IPS-18a (cell line): ENCODE data around the gene SND1.

Experiments
- H3K27ac ChIP-seq: one replicate; pipeline ENCODE4 v1.5.1; 2013; ENCODE audit warnings: low read length
- H3K27me3 ChIP-seq: one replicate; pipeline ENCODE4 v1.6.1; 2013; ENCODE audit warnings: mild to moderate bottlenecking, low read length; ENCODE audit not compliant: control insufficient read depth, insufficient read depth
- H3K36me3 ChIP-seq: one replicate; pipeline ENCODE4 v1.6.1; 2013; ENCODE audit warnings: low read depth, low read length; ENCODE audit not compliant: control insufficient read depth
- H3K4me1 ChIP-seq: one replicate; pipeline ENCODE4 v1.6.1; 2013; ENCODE audit warnings: low read depth, low read length; ENCODE audit not compliant: control insufficient read depth
- H3K4me3 ChIP-seq: one replicate; pipeline ENCODE4 v1.5.1; 2013; ENCODE audit warnings: low read length
- H3K9ac ChIP-seq: one replicate; pipeline ENCODE4 v1.6.1; 2013; ENCODE audit warnings: mild to moderate bottlenecking, low read length, moderate library complexity
- H3K9me3 ChIP-seq: one replicate; pipeline ENCODE4 v1.6.1; 2013; ENCODE audit warnings: low read depth, low read length; ENCODE audit not compliant: control insufficient read depth

SND1 gene

DNA sequence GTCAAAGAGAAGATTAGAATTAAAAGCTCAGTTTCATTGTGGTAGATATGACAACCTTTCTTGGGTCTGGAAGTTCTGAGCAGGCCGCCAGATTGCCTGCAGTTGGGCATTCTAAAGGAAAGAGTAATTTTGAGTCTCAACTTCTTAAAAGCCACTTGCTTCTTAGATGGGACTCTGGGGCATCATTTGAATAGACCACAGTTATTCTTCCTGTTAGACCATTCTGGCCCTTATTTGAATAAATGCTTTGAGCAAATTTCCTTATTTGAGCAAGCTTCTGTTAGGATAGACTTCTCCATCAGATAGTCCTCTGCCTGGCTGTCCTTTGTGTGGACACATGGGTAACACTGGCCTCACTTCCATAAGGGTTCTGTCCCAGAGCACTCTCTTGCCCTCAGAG is 40.2 kb downstream of the SND1 start:
- Histone ChIP-seq H3K27me3 (no peaks in the 10 kb centered on the region), H3K27ac (no peak overlapping the region), H3K9ac (no peak overlapping the region), H3K4me3 (no peak overlapping the region), H3K4me1 (no peaks in the 10 kb centered on the region), H3K36me3 (peaks cover 51% of the 10 kb centered on the region), H3K9me3 (no peaks in the 10 kb centered on the region)

DNA sequence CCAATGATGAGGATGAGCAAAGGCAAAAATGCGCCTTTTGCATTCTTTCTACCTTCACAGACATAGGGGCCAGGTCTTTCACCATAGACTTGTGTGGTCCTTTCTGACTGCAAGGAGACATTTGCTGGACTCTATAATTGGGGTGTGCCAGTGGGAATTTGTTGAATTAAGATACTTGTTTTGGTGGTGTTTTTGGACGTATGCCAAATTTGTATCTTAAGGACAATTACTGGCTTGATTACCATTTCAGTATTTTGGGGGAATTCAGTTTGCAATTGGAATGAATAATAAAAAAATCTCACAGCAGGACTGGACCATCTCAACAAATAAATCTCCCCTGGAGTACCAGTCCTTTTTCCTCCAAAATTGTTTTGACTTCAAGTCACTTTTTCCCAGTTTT is 47.9 kb downstream of the SND1 start:
- Histone ChIP-seq H3K27ac (no peak overlapping the region), H3K27me3 (no peaks in the 10 kb centered on the region), H3K9ac (no peak overlapping the region), H3K4me3 (no peak overlapping the region), H3K9me3 (no peaks in the 10 kb centered on the region), H3K36me3 (peaks cover 84% of the 10 kb centered on the region), H3K4me1 (no peaks in the 10 kb centered on the region)

DNA sequence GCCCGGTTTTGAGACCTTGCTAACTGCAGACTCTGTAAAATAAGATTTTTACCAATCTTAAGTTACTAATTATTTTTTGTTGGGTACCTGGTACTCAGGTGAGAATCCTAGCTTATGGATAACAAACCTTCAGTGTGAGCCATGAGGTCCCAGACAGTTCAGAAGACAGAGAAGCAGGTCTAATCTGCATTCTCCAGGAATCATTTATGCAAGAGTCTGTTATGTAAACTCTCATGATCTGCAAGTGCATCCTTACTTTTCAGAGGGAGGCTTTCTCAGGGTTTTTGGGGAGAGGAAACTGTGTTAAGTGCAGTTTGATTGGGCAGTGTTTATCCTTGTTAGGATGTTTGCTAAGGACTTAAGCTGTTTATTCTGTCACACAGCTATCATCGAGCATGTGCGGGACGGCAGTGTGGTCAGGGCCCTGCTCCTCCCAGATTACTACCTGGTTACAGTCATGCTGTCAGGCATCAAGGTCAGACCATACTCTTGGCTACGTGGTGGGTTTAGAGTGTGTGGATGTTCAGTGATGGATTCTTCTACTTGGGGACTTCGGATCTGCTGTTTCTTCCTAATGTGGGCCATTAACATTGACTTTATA is 50.2 kb downstream of the SND1 start:
- Histone ChIP-seq H3K9me3 (no peaks in the 10 kb centered on the region), H3K4me3 (no peak overlapping the region), H3K27ac (no peak overlapping the region), H3K4me1 (no peaks in the 10 kb centered on the region), H3K27me3 (no peaks in the 10 kb centered on the region), H3K9ac (no peak overlapping the region), H3K36me3 (peaks cover 89% of the 10 kb centered on the region)

DNA sequence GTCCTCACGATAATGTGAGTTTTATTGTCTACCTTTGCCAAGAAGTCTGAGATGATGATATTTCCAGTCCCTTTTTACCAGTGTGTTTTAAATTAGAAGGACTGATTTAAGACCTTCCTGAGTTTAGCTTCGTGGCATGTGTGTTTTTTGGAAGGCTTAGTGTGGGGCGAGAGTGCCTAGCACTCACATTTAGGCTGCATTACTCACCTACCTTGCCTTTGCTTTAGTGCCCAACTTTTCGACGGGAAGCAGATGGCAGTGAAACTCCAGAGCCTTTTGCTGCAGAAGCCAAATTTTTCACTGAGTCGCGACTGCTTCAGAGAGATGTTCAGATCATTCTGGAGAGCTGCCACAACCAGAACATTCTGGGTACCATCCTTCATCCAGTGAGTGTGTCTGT is 50.9 kb downstream of the SND1 start:
- H3K36me3 ChIP-seq = peaks cover 87% of the 10 kb centered on the region
- no peaks in the 10 kb centered on the region for H3K4me1 ChIP-seq

DNA sequence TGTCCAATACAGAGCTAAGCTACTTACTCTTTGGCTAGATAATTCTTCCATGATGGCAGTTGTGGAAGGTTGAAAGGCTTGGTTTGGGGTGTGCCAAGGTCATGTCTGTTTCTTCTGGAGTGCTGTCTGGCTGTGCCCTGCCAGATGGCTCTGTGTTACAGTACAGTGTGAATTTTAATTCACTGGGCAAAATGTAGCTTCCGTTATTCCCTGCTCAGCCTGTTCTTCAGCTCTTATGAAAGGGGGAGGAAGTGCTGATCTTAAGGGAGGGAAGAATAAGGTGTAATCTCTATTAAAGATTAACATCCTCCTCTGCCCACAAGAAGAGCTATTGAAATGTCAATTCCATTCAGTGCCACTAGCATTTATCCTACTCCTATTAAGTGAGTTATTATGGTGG is 52.2 kb downstream of the SND1 start:
- H3K9ac ChIP-seq = no peak overlapping the region
- H3K9me3 ChIP-seq = no peaks in the 10 kb centered on the region
- H3K27ac ChIP-seq = no peak overlapping the region
- H3K27me3 ChIP-seq = no peaks in the 10 kb centered on the region
- no peak overlapping the region for H3K4me3 ChIP-seq
- H3K4me1 ChIP-seq = no peaks in the 10 kb centered on the region
- H3K36me3 ChIP-seq = peaks cover 79% of the 10 kb centered on the region

More for the DNA sequence above, 50.9 kb downstream of the SND1 start:
- H3K27me3 ChIP-seq = no peaks in the 10 kb centered on the region
- H3K27ac ChIP-seq = no peak overlapping the region
- no peaks in the 10 kb centered on the region for H3K9me3 ChIP-seq
- H3K4me3 ChIP-seq = no peak overlapping the region
- no peak overlapping the region for H3K9ac ChIP-seq

DNA sequence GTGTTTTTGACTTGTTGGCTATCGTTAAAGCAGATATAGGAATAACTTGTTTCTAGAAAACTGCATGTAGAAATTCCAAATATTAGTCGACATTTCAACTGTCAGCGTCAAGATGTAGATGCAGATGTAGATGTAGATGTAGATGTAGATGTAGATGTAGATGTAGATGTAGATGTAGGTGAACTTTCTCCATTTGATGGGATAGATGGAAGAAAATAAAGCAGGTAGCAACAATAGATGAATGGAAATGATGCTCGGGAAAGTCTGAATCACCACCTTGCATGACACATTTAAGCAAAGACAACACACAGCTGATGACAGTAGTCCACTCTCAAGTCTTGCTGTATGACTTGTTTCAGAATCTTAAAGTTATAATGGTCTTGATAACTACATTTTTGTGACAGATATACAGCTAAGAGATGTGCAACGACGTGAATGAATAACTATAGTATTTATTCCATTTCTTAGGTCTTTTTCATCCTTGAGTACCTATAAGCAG is 53.5 kb downstream of the SND1 start:
- Histone ChIP-seq H3K9ac (no peak overlapping the region), H3K9me3 (peaks cover under 1% of the 10 kb centered on the region)

DNA sequence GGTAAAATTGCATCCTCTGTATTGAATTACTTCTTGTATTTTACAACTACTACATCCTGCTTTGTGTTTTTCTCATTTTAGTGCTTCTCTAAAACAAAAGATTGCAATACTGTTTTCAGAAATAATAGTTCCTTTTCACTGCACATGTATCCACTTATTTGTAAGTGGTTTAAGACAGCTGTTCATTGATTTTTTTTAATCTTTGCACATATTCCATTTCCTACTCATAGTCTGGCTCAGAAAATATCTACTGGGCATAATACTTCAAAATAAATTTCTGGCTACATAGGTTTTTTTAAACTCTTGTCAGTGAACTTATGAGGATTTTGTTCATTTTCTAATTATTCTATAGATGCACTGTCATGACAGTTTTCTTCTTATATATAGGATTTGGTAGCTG is 54.8 kb downstream of the SND1 start:
- no peak overlapping the region for H3K9ac ChIP-seq
- H3K4me1 ChIP-seq = no peaks in the 10 kb centered on the region
- peaks cover 8% of the 10 kb centered on the region for H3K9me3 ChIP-seq
- H3K27ac ChIP-seq = no peak overlapping the region
- no peak overlapping the region for H3K4me3 ChIP-seq
- peaks cover 77% of the 10 kb centered on the region for H3K36me3 ChIP-seq
- H3K27me3 ChIP-seq = no peaks in the 10 kb centered on the region

More for the DNA sequence above, 53.5 kb downstream of the SND1 start:
- no peaks in the 10 kb centered on the region for H3K27me3 ChIP-seq
- no peaks in the 10 kb centered on the region for H3K4me1 ChIP-seq
- H3K4me3 ChIP-seq = no peak overlapping the region
- H3K27ac ChIP-seq = no peak overlapping the region
- peaks cover 80% of the 10 kb centered on the region for H3K36me3 ChIP-seq

DNA sequence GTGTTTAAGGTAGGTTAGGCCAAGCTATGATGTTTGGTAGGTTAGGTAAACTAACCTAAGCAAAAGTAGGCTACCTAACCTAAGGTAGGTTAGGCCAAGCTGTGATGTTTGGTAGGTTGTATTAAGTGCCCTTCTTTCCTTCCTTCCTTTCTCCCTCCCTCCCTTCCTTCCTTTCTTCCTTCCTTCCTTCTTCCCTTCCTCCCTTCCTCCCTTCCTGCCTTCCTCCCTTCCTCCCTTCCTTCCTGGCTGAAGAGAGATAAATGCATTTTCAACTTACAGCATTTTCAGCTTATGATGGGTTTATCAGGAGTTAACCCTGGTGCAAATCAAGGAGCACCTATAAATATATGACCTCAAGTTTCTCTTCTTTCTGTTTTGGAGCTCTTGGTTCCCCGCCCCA is 56.2 kb downstream of the SND1 start:
- H3K9me3 ChIP-seq = peaks cover 8% of the 10 kb centered on the region
- no peak overlapping the region for H3K27ac ChIP-seq
- H3K27me3 ChIP-seq = no peaks in the 10 kb centered on the region
- H3K36me3 ChIP-seq = peaks cover 71% of the 10 kb centered on the region
- no peak overlapping the region for H3K4me3 ChIP-seq
- no peak overlapping the region for H3K9ac ChIP-seq
- no peaks in the 10 kb centered on the region for H3K4me1 ChIP-seq

DNA sequence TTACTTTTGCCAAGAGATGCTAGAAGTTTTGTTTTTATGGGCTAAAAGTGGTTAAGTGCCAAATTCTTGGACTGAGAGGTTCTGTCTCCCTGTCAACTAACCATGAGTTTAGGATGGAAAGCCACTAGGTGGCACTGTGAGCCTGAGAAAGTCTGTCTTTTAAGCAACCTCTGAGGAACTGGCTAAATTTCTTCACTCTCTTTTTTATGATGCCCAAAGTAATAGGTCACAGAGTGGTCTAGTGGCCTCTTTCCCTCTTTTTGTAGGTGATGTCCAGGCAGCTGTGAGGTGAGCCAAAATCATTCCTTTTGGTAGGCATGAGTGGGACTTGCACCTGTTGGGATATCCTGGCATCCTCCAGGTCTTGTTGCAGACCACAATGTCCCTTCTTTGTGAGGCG is 56.8 kb downstream of the SND1 start:
- Histone ChIP-seq H3K36me3 (peaks cover 69% of the 10 kb centered on the region), H3K27me3 (no peaks in the 10 kb centered on the region), H3K27ac (no peak overlapping the region), H3K9me3 (peaks cover 8% of the 10 kb centered on the region), H3K4me3 (no peak overlapping the region), H3K9ac (no peak overlapping the region), H3K4me1 (no peaks in the 10 kb centered on the region)

DNA sequence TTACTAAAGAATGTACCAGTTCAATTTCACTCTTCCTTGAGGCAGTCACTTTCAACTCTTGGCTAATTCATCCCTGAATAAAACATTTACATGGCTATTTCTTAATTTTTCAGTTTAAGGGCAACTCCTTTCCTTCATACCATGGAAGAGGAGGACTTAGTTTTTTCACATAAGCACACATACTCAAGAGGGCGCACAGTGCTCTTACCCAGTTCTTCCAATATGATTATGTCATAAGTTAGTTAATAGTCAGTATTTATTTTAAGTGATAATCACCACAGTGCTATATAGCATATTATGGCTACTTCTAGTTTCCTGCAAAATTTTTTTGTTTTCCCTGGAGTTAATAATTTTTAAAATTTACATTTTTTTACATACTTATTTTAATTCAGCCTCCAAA is 58.6 kb downstream of the SND1 start:
- H3K27me3 ChIP-seq = no peaks in the 10 kb centered on the region
- H3K9ac ChIP-seq = no peak overlapping the region
- H3K27ac ChIP-seq = no peak overlapping the region
- no peaks in the 10 kb centered on the region for H3K4me1 ChIP-seq
- H3K9me3 ChIP-seq = peaks cover 8% of the 10 kb centered on the region
- H3K36me3 ChIP-seq = peaks cover 60% of the 10 kb centered on the region
- H3K4me3 ChIP-seq = no peak overlapping the region

DNA sequence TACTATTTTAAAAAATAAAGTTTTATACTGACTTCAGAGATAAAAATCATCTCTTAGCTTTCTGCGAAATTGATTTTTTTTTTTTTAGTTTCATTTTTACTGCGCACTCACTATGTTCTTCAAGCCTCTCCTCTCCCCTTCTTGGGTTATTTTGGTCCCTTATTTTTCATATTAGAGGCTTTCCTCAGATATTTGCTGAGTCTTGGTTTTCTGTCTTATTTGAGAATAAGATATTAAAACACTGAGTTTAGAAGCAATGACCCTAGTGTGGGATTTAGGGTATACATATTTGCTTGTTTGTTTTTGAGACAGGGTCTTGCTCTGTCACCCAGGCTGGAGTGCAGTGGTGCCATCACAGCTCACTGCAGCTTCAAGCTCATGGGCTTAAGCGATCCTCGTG is 59.9 kb downstream of the SND1 start:
- Histone ChIP-seq H3K4me3 (no peak overlapping the region), H3K4me1 (no peaks in the 10 kb centered on the region), H3K36me3 (peaks cover 52% of the 10 kb centered on the region), H3K27ac (no peak overlapping the region), H3K27me3 (no peaks in the 10 kb centered on the region), H3K9ac (no peak overlapping the region), H3K9me3 (peaks cover 8% of the 10 kb centered on the region)

DNA sequence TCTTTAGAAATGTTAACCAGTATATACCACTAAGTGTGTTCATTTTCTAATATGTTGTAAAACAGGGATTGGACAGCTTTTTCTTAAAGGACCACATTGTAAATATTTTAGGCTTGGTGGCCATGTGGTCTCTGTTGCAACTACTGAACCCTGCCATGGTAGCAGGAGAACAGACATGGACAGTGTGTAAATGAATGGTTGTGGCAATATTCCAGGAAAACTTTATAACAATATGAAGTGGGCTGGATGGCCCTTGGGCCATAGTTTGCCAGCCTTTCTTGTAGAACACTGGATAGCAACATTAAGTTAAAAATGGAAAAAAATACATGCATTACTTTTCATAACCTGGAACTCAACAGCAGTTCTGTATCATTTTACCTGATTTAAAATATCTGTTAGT is 61.0 kb downstream of the SND1 start:
- Histone ChIP-seq H3K27me3 (no peaks in the 10 kb centered on the region), H3K4me3 (no peak overlapping the region), H3K36me3 (peaks cover 49% of the 10 kb centered on the region), H3K4me1 (no peaks in the 10 kb centered on the region), H3K27ac (no peak overlapping the region), H3K9ac (no peak overlapping the region), H3K9me3 (peaks cover 8% of the 10 kb centered on the region)
